Mammary epithelial cell (primary cell): ENCODE results near the gene S100A5.

Experiments
- CTCF ChIP-seq, 2 donors: IDR thresholded peaks in 1 of 2; conservative IDR thresholded peaks in 1 of 2; 2 replicates each; pipeline ENCODE4 v1.5.1; 2011 to 2012; ENCODE audit warnings: inconsistent platforms in 2 of 2, low read length in 2 of 2, mild to moderate bottlenecking in 2 of 2, control low read depth in 1 of 2, low read depth in 1 of 2; ENCODE audit not compliant: insufficient read depth in 1 of 2; ENCODE audit errors: extremely low read depth in 1 of 2
- EZH2 ChIP-seq: IDR thresholded peaks from 2 replicates; pipeline ENCODE4 v1.6.1; 2012; ENCODE audit warnings: low read length, inconsistent platforms, borderline replicate concordance

GRCh38 chr1:153556348-153556747, 15.6 kb upstream of the S100A5 start:
- TF ChIP-seq CTCF (conservative IDR thresholded peaks at IDR 0.05 in 1 of 2, IDR thresholded peaks at IDR 0.05 in 1 of 2; ENCODE audit: extremely low read depth in 1 of 2, insufficient read depth in 1 of 2, low read depth in 1 of 2, low read length in 2 of 2) (no peak), EZH2 (no peak)
